Mucosa of descending colon (tissue), 3 donors: ENCODE measurements around the gene SPINK2. TPM values are rescaled to one million over a fixed set of nuclear protein-coding genes. Genes with fewer than 3 reads are reported as not detected.
A peak's percentile ranks its signal among the peaks of the same experiment; 100 is the strongest.

Experiments used
- ATAC-seq: fragments of 200-7000 bp; cut with Tn5 transposase; one replicate; pipeline ENCODE4 v1.9.1; 2020; ENCODE audit warnings: mild to moderate bottlenecking, moderate library complexity
- DNase-seq, 3 donors: peaks; one replicate each; pipeline ENCODE4 v3.0.0-alpha.2; 2020
- H3K36me3 ChIP-seq: fragments of 200-600 bp; one replicate; pipeline ENCODE4 v1.8.0; 2021; ENCODE audit warnings: low read depth, mild to moderate bottlenecking
- H3K4me1 ChIP-seq: fragments of 200-600 bp; one replicate; pipeline ENCODE4 v1.8.0; 2021; ENCODE audit warnings: low read depth, mild to moderate bottlenecking
- H3K4me3 ChIP-seq: fragments of 200-600 bp; one replicate; pipeline ENCODE4 v1.8.0; 2021; ENCODE audit warnings: mild to moderate bottlenecking
- H3K9me3 ChIP-seq: fragments of 200-600 bp; one replicate; pipeline ENCODE4 v1.8.0; 2021; ENCODE audit warnings: mild to moderate bottlenecking
- CTCF ChIP-seq: fragments of 200-600 bp; IDR thresholded peaks from one replicate; pipeline ENCODE4 v1.8.0; 2022; ENCODE audit warnings: antibody characterized with exemption, mild to moderate bottlenecking
- intact Hi-C, 2 donors: fragments of 100-400 bp; cut with DNase I in 1 of 2; cut with micrococcal nuclease in 1 of 2; formaldehyde crosslinking; loops; one replicate each; pipeline versions ENCODE4 v1.11.0 to v1.11.1; 2022; cut with DNase I, micrococcal nuclease
- total RNA-seq, 3 donors: library from RNA; stranded (reverse); fragmentation: NEBNext Ultra II Directional in 2 of 3; extraction: Animal tissue kit (Norgen Biotek cat#: 25700) in 2 of 3; gene quantifications; one replicate each; pipeline versions ENCODE4 v1.2.1 to v1.2.4, GENCODE V29; 2021 to 2023
- donor health status: DM: no; HTN: no; CAD: no; lungs with moderate emphysema.
- donor health status: DM: no; HTN: no; CAD: no.
- donor health status: DM: no; HTN: yes; CAD: no.

The SPINK2 gene
- total RNA-seq, 3 donors from 2014 or later = 1.1 to 2.7 TPM; not detected in 1

- H3K4me1 ChIP-seq = peaks cover 5% of the 10 kb centered on the region
- H3K9me3 ChIP-seq = no peaks in the 10 kb centered on the region
- no peak overlapping the region for H3K4me3 ChIP-seq
- H3K36me3 ChIP-seq = no peaks in the 10 kb centered on the region
- TF ChIP-seq CTCF = no peak
- intact Hi-C loops = no loop called here
- DNase-seq (peak in 1 of 3 donors; percentile 29), ATAC-seq (no peak)
Measured at GRCh38 chr4:56760183-56760582, 61.3 kb downstream of the SPINK2 start.

Other genes starting within 250 kb of the SPINK2 start
- gene HOPX, start 140.4 kb downstream of the SPINK2 start, total RNA-seq = 1 to 10 TPM; 1.3 to 5.6 (median 1.9) TPM
- gene REST, start 86.2 kb upstream of the SPINK2 start, total RNA-seq = 10 to 100 TPM; 26.8 to 37.6 (median 28.4) TPM
- 10 to 100 TPM; 21.4 to 21.8 (median 21.4) TPM for gene NOA1, start 155.9 kb upstream of the SPINK2 start, total RNA-seq
- 10 to 100 TPM; 56.7 to 78.8 (median 71.9) TPM for gene POLR2B, start 157.2 kb upstream of the SPINK2 start, total RNA-seq